HG02981 (cell line): ENCODE measurements around the gene TPRA1.
"Not testable (repeated sequence)": the region's sequence is repeated elsewhere in the genome, so short reads cannot be mapped to it uniquely, and the experiment has no call there.

Experiments used
- ATAC-seq: cut with Tn5 transposase; IDR thresholded peaks from one replicate; pipeline ENCODE4 v1.9.1; 2021; ENCODE audit warnings: mild to moderate bottlenecking, moderate library complexity; ENCODE audit not compliant: unreplicated experiment

TPRA1 gene

DNA sequence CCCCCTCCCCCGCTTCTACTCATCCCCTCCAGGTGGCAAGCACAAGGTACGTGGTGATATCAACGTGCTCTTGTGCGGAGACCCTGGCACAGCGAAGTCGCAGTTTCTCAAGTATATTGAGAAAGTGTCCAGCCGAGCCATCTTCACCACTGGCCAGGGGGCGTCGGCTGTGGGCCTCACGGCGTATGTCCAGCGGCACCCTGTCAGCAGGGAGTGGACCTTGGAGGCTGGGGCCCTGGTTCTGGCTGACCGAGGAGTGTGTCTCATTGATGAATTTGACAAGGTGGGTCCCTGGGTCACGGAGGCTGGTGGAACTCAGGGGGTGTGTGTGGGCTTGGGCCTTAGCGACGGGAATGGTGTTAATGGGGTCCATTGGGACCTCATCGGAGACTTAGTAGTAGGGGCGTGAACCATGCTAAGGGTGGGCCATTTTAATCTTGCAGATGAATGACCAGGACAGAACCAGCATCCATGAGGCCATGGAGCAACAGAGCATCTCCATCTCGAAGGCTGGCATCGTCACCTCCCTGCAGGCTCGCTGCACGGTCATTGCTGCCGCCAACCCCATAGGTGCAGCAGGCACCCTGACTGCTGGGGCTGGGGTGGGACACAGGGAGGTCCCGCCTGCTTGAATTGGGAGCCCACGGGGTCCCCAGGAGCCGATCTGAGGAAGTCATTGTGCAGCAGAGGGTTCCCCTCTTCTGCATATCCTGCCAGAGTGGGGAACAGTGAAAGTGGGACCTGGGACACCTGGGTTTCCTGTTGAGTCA, 26.5 kb upstream of the TPRA1 start:
- no peak for ATAC-seq

DNA sequence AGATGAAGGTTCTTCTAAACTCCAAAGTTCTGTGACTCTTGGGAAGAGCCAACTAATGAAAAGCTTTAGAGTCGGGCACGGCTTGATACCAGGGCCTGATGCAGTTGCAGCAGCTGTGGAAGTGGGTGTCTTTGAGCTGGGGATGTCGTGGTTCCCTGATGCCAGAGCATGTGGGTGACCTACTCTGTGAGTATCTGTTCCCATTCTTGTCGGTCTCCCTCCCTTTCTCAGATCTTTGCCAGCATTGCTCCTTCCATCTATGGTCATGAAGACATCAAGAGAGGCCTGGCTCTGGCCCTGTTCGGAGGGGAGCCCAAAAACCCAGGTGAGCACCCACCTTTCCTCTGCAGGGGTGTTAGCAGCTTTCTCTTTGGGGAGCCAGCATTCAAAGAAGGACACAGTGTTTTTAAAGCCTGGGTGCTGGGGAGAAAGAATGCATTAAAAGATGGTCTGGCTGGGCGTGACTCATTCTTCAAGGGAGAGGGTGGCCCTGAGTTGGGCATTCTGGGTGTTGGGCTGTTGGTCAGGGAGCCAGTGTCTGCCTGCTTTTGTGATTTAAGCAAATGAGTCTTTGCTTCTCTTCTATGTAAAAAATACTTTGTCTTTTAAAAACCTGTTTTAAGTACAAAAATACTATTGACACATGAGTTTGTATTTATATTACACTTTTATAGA, 25.2 kb upstream of the TPRA1 start:
- no peak for ATAC-seq

DNA sequence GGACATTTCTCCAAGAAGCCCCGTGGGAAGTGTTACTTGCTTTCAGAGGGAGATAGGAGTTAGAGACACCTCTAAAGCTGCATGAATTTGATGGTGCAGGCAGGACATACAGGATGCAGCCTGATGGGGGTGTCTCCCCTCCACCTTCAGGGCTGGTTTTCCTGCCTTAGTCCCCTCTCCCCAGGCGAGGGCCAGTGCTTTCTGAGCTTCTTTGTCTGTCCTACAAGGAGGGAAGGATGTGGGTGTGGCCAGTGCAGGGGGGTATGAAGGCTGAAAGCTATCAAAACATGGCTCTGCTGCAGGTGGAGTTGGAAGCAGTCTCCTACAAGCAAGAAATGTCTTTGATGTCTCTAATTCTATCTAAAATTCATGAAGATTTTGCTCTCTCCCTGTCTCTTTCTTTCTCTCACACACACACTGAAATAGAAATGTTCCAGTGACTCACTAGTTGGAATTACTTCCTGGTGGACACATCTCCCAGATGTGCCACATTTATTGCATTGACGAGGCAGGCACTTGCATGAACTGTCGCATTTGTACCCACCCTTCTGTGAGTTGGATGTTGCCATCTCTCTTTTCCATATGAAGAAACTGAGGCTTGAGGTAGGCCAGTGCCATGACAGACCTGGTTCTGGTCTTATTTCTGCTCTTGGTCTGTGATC, 24.5 kb upstream of the TPRA1 start:
- no peak for ATAC-seq

DNA sequence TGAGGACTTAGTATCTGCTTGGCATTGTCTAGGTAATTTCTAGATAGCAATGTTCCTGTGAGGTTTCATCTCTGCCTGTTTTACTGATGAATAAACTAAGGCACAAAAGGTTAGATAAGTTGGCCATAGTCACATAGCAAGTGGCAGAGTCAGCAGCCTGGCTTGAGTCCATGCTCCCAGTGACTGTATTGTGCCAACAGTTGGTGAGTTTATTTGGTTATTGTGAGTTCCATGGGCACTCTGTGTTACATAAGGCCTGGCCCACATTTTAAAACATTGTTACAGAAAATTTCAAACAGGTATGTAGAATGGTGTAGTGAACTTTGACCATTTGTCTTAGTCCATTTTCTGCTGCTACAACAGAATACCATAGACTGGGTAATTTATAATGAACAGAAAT, 22.9 kb upstream of the TPRA1 start:
- ATAC-seq: no peak

DNA sequence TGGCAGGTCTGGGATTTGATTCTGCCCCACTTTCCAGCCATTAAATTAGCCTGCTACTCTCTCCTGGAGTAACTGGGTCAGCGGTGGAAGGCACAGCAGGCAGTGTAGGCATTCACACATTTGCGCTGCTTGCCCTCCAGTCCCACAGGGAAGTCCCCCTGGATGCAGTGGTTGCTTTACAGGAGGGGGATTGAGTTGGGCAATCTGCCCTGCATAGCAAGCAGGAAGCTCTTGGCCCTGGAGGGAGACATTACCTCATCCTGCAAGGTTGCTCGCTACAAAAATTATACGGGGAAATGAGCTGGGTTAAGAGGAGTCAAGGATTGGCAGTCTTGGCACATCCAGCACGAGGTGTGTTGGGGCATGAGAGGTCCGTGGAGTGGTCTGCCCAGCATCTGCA, 22.4 kb upstream of the TPRA1 start:
- ATAC-seq: no peak

DNA sequence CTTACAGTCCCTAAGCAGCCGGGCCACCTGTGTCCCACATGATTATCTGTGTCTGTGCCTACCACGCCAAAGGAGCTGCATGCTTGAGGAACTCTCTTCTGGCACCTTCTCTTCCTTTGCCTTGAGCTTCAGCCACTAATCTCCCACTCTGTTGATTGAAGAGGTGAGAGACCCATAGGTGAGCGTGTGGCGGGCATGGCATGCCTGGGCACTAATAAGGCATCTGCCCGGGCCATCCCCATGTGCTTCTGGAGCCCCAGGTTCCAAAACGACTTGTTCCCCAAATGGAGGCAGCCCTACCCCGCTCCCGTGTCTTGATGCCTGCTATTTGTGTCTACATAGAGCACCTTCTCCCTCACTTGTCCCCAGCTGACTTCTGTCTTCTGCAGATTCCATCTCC, 20.7 kb upstream of the TPRA1 start:
- ATAC-seq: no peak

DNA sequence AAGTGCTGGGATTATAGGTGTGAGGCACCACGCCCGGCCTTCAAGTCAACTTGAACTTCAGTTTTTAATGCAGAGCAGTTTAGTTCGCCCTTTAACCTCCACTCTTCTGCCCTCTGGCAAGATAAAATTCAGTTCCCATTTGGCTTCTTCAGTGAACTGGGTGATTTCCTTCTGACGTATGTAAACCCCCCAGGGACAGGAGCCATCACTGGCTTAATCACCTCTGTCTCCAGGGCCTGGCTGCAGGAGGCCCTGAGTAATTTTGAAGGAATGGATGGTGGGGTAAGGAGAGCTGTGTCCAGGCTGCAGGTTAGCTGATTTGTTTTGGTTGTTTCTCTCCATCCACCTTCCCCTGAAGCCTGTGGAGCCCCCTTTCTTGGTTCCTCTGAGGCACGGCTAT, 19.6 kb upstream of the TPRA1 start:
- ATAC-seq: no peak

DNA sequence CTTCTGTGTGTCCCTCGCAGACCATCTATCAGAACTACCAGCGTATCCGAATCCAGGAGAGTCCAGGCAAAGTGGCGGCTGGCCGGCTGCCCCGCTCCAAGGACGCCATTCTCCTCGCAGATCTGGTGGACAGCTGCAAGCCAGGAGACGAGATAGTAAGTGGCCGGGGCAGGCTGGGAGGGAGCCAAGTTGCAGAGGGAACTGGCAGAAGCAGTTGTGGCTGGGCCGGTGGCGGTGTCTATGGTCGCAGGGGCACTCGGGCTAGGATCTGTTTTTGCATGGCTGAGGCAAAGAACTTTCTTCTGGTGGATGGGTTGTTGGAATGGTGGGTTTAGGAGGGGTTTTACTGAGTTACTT, 17.8 kb upstream of the TPRA1 start:
- no peak for ATAC-seq

DNA sequence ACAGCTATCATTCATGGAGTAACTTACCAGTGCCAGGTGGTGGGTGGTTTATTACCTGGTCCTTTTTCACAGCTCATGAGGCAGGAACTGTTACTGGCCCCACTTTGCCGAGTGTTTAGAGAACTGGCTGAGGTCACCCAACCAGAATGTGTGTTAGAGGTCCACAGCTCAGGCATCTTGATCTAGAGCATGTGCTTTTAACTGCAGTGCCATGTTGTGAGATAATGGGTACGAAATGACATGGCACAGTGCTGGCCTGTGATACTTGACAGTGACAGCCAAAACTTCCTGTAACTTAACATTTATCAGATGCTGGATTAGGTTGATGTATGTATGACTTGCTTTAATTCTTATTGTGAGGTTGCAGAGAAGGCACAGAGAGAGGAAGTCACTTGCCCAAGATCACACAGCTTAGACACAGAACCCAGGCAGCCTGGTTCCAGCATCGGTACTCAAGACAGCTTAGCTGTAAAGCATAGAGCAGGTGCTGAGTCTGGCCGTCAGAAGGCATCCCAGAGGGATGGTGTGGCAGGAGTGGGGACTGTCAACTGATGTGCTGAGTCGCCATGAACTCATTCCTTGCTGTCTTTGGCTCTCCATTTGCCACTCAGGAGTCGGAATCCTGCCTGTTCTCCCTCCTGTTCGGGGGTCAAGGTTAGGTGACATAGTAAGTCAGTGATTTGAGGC, 17.3 kb upstream of the TPRA1 start:
- ATAC-seq: no peak

DNA sequence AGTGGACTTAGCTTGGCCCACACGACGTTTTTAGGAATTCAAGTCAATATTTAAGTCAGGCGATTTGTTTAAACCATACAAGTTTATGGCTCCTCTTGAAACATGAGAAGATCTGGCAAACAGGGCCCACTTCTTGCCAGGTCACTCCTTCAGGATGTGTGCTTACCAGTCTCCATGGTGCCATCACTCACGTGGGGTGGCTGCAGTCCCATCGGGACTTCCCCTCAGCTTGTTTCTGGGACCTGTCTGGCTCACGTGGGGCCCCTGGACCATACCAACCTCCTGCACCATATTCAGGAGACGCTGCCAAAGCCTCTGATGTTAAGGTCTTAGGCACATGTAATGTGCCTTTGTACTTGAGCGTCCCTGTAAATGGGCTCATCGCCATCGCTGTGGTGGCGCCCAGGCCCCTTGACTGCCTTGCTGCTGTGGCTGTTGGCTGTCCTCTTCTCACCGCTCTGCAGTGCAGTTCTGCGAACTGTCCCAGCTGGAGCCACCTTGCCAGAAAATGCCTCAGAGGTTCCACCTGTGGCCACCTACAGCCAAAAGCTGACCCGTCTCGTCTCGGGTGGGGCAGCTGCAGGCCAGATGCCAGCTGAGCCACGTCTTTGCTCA, 16.6 kb upstream of the TPRA1 start:
- ATAC-seq: no peak

DNA sequence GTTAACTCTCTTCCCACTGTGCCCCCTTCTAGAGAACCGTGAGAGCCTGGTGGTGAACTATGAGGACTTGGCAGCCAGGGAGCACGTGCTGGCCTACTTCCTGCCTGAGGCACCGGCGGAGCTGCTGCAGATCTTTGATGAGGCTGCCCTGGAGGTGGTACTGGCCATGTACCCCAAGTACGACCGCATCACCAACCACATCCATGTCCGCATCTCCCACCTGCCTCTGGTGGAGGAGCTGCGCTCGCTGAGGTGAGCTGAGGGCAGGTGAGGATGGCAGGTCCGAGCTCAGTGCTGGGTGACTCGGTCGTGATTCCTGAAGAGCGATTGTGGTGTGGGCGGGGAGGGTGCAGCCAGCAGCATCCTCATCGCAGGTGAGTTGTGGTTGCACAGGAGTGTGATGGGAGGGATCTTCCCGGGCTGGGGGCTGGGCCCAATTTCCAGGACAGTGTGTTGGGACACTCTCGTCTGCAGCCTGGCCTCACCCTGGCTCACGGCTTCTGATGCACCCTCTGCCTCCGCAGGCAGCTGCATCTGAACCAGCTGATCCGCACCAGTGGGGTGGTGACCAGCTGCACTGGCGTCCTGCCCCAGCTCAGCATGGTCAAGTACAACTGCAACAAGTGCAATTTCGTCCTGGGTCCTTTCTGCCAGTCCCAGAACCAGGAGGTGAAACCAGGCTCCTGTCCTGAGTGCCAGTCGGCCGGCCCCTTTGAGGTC, 15.7 kb upstream of the TPRA1 start:
- ATAC-seq: no peak

DNA sequence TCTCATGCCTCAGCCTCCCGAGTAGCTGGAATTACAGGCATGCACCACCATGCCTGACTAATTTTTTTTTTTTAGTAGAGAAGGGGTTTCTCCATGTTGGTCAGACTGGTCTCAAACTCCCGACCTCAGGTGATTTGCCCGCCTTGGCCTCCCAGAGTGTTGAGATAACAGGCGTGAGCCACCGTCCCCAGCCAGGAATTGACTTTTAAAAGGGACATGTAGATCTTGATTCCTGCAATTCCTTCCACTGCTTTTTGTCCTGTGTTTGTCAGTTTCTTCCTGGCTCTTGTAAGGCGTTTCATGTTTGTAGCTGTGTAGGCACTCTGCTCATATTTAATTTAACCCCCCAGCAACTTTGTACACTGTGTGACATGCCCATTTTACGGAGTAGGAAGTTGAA, 15.0 kb upstream of the TPRA1 start:
- not testable (repeated sequence) for ATAC-seq

DNA sequence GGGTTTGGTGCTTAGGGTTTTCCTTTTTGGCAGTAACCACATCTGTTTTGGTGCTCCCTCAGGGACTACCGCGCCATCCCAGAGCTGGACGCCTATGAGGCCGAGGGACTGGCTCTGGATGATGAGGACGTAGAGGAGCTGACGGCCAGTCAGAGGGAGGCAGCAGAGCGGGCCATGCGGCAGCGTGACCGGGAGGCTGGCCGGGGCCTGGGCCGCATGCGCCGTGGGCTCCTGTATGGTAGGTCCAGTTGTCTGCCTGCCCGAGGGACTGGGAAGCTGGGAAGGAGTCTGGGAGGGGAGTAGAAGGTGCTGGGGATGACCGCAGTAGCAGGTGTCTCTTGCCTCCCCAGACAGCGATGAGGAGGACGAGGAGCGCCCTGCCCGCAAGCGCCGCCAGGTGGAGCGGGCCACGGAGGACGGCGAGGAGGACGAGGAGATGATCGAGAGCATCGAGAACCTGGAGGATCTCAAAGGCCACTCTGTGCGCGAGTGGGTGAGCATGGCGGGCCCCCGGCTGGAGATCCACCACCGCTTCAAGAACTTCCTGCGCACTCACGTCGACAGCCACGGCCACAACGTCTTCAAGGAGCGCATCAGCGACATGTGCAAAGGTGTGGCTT, 14.1 kb upstream of the TPRA1 start:
- ATAC-seq: no peak

DNA sequence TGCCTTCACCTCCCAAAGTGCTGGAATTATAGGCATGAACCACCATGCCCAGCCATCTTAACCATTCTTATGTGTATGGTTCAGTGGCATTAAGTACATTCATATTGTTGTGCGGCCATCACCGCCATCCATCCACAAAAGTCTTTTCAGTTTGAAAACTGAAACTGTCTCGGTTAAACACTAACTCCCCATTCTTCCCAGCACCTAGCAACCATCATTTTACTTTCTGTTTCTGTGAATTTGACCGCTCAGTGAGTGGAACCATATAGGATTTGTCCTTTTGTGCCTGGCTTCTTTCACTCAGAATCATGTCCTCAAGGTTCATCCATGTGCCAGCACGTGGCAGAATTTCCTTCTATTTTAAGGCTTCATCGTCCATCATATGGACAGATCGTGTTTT, 13.5 kb upstream of the TPRA1 start:
- ATAC-seq: peak; percentile 54

DNA sequence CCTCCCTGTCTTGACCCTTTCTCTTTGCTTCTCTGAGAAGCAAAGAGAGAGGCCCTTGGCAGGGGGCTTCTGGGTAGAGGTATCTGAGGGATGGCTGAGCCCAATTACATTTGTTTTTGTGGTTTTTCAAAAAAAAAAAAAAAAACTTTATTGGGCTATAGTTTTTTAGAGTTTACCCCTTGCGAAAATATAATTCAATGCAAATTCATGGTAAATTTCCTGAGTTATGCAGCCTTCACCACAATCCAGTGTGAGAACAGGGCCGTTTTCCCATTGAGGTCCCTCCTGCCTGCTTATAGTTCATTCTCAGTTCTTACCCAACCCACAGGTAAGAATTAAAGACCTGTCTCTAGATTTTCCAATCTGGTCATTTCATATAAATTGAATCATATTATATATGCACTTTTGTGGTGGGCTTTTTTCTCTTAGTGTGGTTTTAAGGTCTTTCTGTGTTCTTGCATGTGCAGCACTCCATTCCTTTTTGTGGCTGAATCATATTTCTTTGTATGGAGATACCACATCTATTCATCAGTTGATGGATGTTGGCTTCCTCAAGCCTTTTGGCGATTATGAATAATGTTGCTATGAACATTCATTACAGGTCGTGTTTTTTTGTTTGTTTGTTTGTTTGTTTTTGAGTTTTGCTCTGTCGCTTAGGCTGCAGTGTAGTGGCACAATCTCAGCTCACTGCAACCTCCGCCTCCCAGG, 10.4 kb upstream of the TPRA1 start:
- ATAC-seq: no peak

DNA sequence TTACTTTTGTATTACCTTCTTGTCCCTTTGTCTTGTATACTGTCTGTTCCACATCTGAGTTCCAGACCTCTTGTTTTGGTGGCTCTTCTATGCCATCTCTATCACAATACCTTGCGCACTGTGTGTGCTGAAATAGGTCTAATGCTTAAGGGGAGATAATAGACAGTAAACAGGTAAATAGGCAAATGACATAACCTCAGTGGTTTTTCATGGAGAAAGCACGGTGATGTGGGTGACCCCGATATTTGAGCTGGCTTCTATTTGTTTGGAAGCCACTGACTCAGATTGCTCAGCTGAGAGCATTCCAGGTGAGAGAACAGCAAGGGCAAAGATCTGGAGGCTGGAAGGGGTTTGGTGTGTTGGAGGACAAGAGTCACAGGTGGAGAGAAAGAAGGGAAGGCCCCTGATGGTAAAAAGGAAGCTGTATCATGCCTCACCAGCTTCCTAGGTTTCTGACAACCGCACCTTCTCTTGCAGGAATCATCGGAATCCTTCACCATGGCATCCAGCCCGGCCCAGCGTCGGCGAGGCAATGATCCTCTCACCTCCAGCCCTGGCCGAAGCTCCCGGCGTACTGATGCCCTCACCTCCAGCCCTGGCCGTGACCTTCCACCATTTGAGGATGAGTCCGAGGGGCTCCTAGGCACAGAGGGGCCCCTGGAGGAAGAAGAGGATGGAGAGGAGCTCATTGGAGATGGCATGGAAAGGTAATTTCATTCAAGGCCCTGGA, 8.5 kb upstream of the TPRA1 start:
- no peak for ATAC-seq

DNA sequence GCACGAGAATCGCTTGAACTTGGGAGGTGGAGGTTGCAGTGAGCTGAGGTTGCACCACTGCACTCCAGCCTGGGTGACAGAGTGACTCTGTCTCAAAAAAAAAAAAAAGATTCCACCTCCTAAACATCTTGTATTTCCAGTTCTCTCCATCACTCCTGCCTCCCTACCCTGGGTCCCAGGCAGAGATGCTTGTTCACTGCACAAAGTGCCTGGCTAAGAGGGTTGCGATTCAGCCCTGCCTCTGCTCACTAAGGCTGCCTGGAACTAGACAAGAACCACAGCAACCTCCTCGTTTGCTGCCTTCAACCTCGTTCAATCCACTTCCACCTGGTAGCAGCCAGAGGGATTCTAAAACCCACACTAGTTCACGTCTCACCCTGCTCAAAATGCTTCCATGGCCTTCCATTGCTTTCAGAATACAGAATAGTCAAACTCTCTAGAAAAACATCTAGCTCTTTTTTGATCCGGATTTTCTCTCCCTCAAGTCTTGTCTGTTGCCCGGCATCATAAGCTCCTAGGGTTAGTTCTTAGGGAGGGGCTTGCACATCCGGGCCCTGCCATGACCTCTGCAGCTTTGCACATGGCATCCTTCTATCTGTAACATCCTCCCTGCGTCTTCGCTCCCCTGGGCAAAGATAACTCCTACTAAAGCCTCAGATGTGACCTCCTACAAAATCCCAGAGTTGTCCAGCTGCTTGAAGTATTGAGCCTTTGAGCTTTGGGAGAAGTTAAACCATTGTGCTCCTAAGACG, 6.7 kb upstream of the TPRA1 start:
- no peak for ATAC-seq

DNA sequence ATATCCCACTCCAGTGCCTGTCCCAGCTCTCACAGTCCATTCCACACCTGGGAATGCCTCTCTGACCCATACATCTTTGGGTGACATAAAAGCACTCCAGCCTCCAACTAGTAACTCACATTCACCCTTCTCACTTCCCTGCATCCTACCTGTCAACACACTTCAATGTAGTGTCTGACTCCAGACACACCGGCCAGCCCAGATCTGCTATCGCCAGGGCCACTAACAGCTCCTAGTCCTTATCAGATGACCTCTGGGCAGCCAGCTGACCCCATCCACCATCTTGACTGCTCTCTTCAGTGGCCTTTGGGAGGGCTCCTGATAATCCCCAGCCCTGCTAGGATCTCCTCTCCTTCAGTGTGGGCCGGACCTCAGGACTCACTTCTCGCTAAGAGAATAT, 4.8 kb upstream of the TPRA1 start:
- no peak for ATAC-seq
